Uterus (tissue), 2 donors: ENCODE measurements around the gene KATNIP.

Source experiments
- POLR2A ChIP-seq, 2 donors: fragments of 450-650 bp; IDR thresholded peaks; one replicate each; pipeline ENCODE4 v1.6.1; 2016; ENCODE audit warnings: antibody characterized with exemption in 2 of 2, mild to moderate bottlenecking in 1 of 2, moderate library complexity in 1 of 2
- TF ChIP-seq, protein P1 (sequence below), 4 experiments: fragments of 200-600 bp in 2 of 4; fragments of 450-650 bp in 2 of 4; sonication (generic) in 2 of 4; IDR thresholded peaks; one replicate each; pipeline ENCODE4 v1.5.1; 2016 to 2019; ENCODE audit warnings: antibody characterized with exemption in 4 of 4, mild to moderate bottlenecking in 2 of 4, moderate library complexity in 1 of 4

- TF ChIP-seq, protein P1, sequence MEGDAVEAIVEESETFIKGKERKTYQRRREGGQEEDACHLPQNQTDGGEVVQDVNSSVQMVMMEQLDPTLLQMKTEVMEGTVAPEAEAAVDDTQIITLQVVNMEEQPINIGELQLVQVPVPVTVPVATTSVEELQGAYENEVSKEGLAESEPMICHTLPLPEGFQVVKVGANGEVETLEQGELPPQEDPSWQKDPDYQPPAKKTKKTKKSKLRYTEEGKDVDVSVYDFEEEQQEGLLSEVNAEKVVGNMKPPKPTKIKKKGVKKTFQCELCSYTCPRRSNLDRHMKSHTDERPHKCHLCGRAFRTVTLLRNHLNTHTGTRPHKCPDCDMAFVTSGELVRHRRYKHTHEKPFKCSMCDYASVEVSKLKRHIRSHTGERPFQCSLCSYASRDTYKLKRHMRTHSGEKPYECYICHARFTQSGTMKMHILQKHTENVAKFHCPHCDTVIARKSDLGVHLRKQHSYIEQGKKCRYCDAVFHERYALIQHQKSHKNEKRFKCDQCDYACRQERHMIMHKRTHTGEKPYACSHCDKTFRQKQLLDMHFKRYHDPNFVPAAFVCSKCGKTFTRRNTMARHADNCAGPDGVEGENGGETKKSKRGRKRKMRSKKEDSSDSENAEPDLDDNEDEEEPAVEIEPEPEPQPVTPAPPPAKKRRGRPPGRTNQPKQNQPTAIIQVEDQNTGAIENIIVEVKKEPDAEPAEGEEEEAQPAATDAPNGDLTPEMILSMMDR (IDR thresholded peaks at IDR 0.05), result no peak
- TF ChIP-seq POLR2A (IDR thresholded peaks at IDR 0.05), result no peak
Observed at GRCh38 chr16:27534256-27534655, 15.7 kb upstream of the KATNIP start.
